ENCODE measurements around the gene C17orf50.

DNA sequence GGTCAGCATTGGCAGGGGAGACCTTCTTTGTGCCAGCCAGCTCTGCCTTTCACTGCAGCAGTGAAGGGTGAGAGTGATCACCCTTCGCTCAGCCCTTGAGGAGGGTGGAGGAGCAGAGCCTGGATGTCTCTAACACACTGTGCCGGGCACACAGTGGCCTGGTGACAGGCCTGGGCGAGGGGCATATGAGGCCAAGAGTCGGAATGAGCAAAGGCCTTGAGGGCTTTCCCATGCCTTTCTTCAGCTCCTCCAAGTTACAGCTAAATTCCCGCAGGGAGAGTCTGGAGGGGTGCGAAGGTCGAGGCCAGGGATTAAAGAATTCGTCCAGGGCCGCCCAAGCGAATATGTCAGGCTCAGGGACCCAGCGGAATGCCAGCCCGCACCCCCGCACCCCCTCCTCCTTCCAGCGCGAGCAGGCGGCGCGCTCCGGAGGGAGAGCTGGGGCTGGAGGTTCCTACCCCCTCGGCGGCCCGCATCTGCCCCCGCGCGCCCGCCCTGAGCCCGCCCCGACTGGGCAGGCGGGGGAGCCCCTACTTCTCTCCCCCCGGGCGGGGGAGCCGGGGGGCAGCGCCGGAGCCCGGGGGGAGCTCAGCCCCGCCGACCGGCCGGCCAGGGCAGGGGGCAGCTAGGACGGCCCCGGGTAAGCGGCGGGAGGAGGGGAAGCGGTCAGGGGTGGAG, 29.3 kb upstream of the C17orf50 start, which contains the start of gene RASL10B:
- no peak for TF ChIP-seq ZNF274 (IDR thresholded peaks at IDR 0.05; ENCODE audit: low read depth, low read length)
- no peak for TF ChIP-seq YY1 (IDR thresholded peaks at IDR 0.05; ENCODE audit: insufficient read depth, insufficient read length)
